PC-9 (cell line): Measurements from ENCODE around the gene SH3RF1.

Experiments used
- EZH2 ChIP-seq: fragments of 200-600 bp; sonication (generic); IDR thresholded peaks from 2 replicates; pipeline ENCODE4 v1.8.0; 2017; ENCODE audit warnings: antibody characterized with exemption, low read depth
- TF ChIP-seq, protein P1 (sequence below): fragments of 200-600 bp; sonication (generic); conservative IDR thresholded peaks from 2 replicates; pipeline ENCODE4 v1.6.1; 2017; ENCODE audit warnings: mixed run types, antibody characterized with exemption, mild to moderate bottlenecking, moderate library complexity

DNA sequence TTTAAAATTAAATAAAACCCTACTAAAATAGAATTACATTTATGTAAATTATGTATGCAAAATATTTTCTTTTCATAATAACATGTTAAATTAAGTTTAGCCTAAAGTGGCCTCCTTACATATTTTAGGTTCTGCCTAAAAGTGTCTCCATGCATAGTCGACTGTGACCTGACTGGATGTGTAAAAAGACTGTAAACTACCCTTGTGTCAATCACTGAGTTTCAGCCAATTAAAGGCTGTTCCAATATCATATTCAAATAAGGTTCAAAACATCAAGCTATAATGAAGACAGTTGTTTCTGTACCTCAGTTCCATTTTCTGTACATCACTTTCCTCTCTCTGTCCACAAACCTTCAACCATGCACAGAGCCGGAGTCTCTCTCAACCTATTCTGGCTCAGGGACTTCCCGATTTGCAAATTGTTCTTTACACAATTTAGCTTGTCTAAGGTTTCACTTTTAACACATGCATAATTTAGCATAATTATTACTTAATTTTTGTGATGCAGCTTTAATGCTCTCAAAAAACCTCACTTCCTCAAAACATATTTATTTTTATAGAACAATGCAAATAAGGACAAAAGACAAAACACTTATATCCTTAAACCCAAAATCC is 60.1 kb downstream of the SH3RF1 start:
- no peak for TF ChIP-seq EZH2
- TF ChIP-seq, protein P1, sequence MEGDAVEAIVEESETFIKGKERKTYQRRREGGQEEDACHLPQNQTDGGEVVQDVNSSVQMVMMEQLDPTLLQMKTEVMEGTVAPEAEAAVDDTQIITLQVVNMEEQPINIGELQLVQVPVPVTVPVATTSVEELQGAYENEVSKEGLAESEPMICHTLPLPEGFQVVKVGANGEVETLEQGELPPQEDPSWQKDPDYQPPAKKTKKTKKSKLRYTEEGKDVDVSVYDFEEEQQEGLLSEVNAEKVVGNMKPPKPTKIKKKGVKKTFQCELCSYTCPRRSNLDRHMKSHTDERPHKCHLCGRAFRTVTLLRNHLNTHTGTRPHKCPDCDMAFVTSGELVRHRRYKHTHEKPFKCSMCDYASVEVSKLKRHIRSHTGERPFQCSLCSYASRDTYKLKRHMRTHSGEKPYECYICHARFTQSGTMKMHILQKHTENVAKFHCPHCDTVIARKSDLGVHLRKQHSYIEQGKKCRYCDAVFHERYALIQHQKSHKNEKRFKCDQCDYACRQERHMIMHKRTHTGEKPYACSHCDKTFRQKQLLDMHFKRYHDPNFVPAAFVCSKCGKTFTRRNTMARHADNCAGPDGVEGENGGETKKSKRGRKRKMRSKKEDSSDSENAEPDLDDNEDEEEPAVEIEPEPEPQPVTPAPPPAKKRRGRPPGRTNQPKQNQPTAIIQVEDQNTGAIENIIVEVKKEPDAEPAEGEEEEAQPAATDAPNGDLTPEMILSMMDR, result no peak
